GM12865 (cell line): ENCODE results near the gene DNAAF1.

Source experiments
- DNase-seq: peaks from one replicate; pipeline ENCODE4 v3.0.0; 2010; ENCODE audit warnings: low read depth
- H3K4me3 ChIP-seq: 2 replicates; pipeline ENCODE4 v1.5.1; 2011; ENCODE audit warnings: mild to moderate bottlenecking, low read depth, low read length, control low read depth
- TF ChIP-seq, protein P1 (sequence below): IDR thresholded peaks from 2 replicates; pipeline ENCODE4 v1.5.1; 2011; ENCODE audit warnings: low read length, control low read depth, low read depth, inconsistent platforms; ENCODE audit not compliant: insufficient read depth; ENCODE audit errors: missing control alignments

Gene DNAAF1

GRCh38 chr16:84194470-84195200, 49.5 kb downstream of the DNAAF1 start:
- no peak overlapping the region for H3K4me3 ChIP-seq
- DNase-seq = peak; percentile 29
- TF ChIP-seq, protein P1, sequence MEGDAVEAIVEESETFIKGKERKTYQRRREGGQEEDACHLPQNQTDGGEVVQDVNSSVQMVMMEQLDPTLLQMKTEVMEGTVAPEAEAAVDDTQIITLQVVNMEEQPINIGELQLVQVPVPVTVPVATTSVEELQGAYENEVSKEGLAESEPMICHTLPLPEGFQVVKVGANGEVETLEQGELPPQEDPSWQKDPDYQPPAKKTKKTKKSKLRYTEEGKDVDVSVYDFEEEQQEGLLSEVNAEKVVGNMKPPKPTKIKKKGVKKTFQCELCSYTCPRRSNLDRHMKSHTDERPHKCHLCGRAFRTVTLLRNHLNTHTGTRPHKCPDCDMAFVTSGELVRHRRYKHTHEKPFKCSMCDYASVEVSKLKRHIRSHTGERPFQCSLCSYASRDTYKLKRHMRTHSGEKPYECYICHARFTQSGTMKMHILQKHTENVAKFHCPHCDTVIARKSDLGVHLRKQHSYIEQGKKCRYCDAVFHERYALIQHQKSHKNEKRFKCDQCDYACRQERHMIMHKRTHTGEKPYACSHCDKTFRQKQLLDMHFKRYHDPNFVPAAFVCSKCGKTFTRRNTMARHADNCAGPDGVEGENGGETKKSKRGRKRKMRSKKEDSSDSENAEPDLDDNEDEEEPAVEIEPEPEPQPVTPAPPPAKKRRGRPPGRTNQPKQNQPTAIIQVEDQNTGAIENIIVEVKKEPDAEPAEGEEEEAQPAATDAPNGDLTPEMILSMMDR = no peak

GRCh38 chr16:84195201-84196093, 50.3 kb downstream of the DNAAF1 start:
- no peak for DNase-seq
- H3K4me3 ChIP-seq = no peak overlapping the region
- TF ChIP-seq, protein P1 = no peak

DNA sequence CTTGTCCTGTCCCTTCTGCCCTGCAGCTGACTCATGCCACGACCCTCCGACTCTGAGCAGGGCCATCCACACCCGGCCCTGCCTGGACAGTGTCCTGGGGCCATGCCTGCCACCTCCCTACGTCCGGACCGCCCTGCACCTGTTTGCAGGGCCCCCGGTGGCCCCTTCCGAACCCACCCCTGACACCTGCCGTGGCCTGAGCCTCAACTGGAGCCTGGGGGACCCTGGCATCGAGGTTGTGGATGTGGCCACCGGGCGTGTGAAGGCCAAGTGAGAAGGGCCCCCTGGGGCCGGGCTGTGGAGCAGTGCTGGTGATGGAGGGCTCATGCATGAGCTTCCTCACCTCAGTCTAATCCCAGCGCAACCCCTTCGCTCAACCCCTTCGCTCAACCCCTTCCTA, 51.0 kb downstream of the DNAAF1 start:
- TF ChIP-seq, protein P1 = no peak
- no peak overlapping the region for H3K4me3 ChIP-seq
- no peak for DNase-seq

DNA sequence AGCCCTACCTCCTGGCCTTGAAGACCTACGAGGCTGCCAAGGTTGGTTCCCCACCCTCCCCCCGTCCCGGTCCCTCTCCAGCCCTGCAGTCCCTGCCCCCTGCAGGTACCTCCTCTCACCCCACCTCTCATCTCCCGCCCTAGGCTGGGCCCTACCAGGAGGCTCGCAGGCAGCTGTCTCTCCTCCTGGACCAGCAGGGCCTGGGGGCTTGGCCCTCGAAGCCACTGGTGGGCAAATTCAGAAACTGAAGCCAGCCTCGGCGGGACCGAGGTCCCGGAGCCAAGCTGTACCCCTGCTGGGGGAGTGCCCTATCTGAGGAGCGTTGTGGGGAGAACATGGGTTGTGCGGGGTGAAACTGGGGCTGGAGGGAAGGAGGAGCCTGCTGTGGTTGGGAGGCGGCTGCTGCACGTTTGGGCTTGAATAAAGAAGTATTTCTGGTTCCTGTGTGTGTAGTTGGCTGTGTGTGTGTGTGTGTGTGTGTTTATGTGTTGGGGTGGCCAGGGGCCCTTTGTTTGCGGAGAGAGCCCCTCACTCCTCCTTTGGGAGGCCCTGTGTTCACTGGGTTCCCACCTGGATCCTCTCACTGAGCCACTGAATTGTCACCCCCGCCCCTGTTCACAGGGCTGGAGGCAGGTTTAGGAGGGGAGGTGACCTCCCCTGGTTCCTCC, 51.8 kb downstream of the DNAAF1 start:
- H3K4me3 ChIP-seq = no peak overlapping the region
- no peak for DNase-seq
- TF ChIP-seq, protein P1 = no peak

GRCh38 chr16:84197466-84198128, 52.5 kb downstream of the DNAAF1 start:
- no peak overlapping the region for H3K4me3 ChIP-seq
- TF ChIP-seq, protein P1 = no peak
- no peak for DNase-seq

- TF ChIP-seq, protein P1 = no peak
- no peak overlapping the region for H3K4me3 ChIP-seq
- no peak for DNase-seq
Measured at GRCh38 chr16:84198401-84198800, 53.3 kb downstream of the DNAAF1 start.
